Activated naive CD4-positive, alpha-beta T cell treated with Interleukin-2 at 50 U/mL for 16 hours (primary cell): Measurements from ENCODE around the gene DNAJC13.

Experiments
- DNase-seq: peaks from one replicate; pipeline ENCODE4 v3.0.0-alpha.2; 2020

The DNAJC13 gene

DNA sequence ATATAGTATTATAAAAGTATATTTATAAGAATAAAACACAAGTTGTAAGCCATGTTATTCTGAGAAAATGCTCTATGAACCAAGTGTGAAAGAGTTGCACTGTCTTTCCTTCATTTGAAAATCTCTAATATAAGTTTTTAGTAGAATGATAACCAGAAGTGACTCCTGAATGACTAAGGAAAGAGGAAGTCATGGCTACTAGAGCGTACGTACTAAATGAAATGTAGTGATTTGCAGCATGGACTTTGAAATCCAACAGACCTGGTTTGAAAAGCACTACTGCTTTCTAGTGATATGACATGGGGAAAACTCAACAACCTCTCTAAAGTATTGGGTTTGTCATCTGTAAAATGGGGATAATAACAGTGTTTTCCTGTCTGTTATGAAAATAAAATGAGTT, 10.3 kb upstream of the DNAJC13 start:
- DNase-seq, result no peak

DNA sequence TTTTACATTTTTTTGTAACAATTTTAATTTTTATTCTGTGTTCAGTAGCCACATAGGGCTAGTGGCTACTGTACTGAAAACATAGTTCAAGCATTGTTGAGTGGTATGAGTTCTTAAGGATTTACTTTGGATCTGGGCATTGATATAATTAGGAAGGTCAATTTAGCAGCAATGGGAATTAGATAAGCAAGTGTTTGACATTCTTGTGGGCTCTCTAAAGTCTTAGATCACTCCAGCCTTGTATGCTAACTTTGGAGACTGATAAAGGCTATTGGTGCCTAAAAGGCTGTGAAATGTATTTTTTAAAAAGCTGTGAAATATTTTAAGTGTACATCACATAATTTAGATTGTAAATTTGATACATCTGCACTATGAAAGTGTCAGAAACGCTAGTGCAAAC, 2.5 kb upstream of the DNAJC13 start:
- DNase-seq, result no peak

DNA sequence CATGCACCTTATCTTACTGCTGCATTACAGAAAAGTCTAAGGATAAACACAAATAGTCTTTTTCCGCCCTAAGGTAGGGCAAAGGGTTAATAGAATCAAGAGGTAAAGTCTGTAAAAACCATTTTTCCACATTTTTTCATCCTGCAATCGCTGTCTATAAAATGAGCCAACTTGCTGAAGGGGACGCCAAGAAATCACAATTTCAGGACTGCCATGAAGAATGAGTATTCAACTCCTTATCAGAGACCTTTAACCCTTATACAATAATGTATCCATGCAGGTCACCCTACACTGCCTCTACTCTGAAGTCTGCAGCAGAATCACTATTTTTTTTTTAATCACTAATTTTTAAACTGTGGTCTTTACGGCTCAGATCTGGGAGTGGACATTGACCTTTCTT, 1.1 kb upstream of the DNAJC13 start:
- no peak for DNase-seq

DNA sequence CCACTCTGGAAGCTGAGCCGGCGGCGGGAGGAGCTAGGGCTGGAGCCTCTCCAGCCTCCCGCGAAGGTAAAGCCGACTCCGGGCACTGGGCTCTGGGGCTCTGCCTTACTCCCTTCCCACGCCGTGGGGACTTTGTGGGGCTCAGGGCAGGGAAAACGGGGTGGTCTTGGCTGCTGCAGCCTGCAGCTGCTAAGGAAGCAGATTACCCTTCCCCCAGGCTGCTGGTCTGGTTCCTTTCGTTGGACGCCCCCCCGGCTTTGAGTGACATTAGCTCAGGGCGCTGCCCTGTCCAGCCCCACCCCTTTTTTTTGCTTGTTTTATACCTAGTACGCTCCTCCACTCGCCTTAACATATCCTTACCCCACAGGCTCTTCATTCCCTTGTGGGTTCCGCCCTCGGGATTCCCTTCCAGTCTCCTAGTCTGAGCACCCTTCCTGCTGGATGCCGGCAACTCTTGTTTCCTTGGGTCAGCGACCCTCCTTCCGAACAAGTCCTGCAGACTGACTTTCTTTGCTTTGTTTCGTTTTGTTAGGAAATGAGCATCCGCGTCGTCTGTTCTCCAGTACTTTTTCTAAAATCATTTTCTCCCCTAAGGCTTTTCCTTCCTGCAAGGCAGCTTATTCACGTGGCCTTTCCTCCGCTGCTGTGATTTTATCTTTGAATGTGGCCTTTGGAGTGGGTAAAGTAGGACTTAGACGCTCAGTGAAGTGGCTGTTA, 551 bp downstream of the DNAJC13 start:
- peak; percentile 55 for DNase-seq

DNA sequence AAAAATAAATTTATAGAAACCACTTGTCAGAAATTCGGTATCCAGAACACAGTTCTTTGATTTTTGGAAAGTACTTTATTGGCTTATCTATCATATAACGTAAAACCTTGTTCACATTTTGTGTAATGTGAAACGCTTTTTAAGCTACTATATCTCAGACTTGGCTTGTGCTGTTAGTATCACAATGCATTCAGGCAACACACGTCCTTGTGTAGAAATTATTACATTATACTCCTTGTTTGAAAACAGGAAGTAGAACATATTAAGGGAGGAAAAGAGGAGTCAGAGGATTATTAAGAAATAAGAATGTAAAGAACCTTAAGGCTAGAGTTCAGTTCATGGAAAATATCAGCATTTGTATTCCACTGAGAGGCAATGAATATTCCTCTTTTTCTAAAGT, 1.6 kb downstream of the DNAJC13 start:
- no peak for DNase-seq

DNA sequence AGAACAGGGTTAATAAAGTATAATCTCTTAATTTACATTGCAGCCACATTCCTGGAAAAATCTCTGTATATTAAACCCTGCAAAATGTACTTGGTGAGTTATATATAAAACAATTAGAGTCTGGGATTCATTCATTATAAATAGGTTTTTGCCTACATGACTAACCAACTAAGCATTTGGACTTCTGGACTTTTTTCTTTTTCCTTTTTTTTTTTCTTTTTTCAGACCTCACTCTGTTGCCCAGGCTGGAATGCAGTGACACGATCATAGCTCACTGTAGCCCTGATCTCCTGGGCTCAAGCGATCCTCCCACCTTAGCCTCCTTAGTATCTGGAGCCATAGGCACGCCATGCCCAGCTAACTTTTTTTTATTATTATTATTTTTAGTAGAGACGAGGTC, 4.5 kb downstream of the DNAJC13 start:
- no peak for DNase-seq

DNA sequence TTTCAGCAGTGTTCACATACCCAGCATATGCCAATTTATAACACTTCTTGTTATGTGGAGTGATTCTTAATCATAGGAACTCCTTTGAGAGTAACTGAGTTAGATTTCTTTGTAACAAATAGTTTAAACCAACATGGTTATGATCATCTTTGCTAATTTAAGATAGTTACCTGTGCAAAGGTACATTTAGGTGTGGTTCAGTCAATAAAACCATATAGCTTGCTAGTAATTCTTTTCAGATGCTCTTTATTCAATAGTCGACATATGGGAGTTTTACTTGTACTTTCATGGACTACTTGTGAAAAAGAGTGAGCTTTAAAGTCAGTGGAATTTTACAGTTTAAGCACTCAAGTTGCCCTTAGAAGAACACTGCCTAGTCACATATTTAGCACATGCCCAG, 5.2 kb downstream of the DNAJC13 start:
- DNase-seq, result no peak

DNA sequence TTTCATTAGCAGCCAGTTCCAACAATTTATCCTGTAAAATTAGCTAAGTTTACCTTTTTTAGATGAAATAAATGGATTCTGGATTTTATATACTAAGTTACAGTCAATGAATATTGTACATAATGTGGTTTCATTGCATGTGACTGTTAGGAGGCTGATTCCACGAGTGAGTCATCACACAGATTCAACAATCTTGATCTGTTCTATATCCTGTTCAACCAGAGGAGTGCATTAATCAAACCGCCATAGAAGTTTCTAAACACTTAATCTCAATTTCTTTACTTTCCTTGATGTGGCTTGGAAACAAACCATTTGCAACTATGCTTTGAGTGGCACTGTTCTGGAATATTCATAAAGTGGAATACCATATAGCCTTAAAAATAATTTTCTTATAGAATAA, 15.3 kb downstream of the DNAJC13 start:
- DNase-seq, result no peak

DNA sequence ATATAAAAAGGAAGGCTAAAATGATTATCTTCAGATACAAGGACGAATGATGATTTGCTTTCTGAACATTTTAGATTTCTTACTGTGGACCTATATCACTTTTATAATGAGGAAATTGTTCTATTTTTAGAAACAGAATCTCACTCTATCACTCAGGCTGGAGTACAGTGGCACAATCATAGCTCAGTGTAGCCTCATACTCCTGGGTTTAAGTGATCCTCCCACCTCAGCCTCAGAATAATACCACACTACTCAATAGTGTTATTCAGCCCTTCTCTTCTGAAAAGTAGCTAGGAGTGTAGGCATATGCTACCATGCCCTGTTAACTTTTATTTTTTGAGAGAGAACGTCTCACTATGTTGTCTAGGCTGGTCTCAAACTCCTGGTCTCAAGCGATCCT, 15.8 kb downstream of the DNAJC13 start:
- no peak for DNase-seq

DNA sequence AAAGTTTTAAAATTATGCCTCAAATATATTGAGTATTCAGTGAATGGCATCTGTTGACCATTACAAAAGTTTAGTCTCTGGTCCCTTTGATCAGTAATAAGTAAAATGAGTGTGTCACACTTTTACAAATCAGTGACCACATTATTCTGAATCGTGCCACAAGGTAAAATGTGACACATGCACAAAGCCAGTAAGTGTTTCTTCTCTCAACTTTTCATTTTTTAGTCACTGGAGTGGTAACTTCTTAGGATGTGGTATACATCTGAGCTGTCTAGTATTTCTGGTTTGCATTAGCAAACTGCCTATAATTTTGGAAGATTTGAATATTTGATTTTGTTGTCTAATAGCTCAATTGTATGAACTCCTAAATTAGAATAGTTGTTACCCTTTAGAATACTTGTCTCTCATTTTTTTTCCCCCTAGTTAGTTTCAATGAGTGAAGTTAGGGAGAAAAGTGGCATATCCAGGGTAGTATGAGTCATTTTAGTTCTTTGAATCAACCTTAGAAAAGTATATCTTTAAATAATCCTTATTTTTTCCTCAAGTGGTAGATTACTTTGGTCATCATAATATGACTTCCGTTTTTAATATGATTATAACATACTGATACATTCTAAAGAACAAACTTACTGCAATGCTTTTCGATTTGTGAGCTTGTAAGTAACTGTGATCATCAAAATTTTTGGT, 18.1 kb downstream of the DNAJC13 start:
- no peak for DNase-seq

DNA sequence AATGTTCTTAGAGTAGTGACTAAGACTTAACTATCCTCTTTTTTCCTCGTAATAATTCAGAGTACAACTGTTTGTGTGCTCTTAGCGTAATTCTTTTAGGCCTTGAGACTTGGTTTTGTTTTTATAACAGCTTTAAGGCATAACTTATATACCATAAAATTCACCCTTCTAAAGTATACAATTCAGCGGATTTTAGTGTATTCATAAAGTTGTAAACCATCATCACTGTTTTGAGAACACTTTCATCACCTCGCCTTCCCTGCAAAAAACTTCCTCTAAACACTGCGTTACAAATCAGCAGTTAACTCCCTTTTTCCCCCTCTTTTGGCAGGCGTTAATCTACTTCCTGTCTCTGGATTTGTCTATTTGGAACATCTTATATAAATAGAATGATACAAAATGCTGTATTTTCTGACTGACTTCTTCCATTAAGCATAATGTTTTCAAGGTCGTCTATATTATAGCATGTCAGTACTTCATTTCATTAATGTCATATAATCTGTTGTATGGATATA, 18.7 kb downstream of the DNAJC13 start:
- no peak for DNase-seq

DNA sequence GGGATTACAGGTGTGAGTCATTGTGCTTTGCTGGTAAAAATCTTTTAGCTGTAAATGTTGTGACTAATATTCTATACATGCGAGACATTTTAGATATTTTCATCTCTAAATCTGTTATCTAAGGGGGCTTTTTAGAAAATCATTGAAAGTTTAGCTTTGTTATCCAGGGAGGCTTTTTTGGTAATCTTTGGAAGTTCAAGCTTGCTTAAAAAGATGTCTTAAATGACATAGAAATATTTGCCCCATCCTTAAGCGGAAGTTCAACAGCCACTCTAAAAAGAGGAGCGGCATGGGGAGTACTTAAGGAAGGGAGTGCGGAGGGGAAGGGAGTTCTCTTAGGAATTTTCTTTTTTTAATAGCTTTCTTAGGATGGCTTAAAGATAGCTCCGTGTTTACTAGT, 26.1 kb downstream of the DNAJC13 start:
- no peak for DNase-seq

DNA sequence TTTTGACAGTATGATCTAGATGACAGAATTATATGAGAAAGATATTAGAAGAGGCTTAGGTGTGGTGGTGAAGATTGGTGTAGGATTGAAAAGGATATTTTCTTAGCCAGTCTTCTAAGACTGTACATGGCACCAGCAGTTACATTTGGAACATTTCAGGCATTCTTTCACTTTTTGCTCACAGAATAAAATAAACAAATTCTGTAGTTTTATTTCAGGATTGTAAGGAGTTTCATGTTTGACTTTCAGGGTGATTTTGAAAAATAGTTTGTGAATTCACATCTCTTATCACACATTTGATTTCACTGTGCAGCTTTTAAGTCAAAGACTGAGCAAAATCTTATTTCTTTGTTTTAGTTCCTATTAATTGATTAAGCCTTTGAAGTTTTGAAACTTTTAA, 27.1 kb downstream of the DNAJC13 start:
- DNase-seq, result no peak

DNA sequence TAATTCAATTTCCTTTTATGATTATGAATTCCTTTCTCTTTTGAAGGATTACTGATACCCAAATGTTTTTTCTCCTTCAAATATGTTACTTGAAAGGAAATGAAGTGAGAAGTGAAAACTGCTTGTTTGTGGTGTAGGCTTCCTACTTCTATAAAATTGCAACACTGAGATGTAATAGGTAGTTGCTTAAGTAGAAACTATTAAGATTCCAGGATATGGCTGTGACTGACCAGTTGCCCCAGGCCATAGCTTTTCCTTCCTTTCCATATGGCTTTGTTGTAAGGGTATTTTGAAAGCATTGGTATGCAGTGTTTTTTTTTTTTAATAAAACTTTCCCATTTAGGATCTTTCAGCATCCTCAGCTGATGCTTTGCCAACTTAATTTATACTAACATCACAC, 28.5 kb downstream of the DNAJC13 start:
- no peak for DNase-seq

DNA sequence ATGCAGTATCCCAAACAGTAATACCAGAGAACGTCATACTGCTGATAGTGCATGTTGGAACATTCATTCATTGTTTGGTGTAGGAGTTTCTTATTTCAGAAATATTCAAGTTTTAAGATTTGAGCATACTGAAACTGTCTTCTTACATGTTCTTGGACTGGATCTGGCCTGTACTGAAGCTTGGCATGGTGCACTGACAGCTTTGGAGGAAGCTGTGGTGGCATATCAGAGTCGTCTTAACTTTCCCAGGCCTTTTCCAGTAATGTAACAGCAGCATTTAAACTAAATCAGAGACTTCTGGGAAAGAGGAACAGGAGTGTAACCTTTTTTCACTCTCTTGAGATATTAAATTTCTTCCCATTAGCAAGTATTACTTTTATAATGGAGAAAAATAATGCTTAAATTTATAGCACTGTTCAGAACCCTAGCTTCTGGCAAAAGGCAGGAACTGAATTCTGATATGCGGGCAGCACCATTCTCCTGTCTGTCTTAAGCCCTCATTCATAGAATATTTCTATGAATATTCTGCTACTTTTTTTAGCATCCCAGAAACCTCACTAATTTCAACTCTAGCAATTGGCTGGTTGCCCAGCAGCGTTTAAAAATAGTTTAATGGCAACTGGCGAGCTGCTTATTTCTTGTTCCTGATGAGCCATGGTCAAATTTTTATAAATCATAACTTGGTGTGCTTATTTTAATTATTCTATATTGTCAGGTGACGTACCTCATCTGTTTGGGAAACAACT, 31.1 kb downstream of the DNAJC13 start:
- no peak for DNase-seq

DNA sequence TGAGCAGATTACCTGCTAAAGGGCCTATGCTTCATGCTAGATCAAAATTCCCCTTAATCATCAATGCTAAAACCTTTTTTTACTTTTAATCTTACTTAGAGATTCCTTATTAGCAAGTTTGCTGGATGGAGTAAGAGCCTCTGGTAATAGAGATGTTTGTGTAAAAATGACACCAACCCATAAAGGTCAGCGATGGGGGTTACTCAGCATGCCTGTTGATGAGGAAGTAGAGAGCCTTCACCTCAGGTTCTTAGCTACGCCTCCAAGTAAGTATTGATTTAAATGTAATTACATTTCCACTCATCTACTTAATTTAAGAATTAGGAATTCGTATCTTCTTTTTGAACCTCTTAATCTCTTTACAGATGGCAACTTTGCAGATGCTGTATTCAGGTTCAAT, 38.8 kb downstream of the DNAJC13 start:
- DNase-seq, result no peak

DNA sequence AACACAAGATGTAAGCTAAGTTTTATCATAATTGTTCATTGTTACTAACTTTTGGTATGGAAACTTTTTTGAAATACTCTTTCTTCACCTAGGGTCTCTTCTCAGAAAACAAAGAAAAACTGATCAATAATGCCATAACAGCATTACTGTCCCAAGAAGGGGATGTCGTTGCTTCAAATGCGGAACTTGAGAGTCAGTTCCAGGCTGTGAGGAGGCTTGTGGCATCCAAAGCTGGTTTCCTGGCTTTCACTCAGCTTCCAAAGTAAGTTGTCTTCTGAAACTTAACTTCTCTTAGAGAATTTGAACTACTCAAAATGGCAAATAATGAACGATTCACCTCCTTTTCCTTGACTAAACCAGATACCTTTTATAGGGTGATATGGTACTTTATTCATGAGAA, 39.3 kb downstream of the DNAJC13 start:
- no peak for DNase-seq

DNA sequence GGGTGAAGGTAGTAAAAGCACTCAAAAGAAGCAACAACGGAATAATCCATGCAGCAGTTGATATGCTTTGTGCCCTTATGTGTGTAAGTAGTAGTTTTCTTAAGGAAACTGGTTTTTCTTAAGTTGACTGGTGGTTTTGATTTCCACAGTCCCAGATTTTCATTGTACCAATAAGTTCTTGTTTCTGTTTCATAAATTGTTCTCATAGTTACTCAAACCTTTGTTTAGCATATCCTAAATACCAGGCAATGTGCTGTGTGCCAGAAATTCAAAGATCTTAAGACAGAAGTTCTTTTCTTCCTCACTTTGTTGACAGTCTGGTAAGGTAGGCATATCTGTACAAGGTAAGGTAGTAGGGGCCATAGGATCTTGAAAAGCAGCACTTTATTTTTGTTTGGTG, 40.0 kb downstream of the DNAJC13 start:
- DNase-seq, result no peak

DNA sequence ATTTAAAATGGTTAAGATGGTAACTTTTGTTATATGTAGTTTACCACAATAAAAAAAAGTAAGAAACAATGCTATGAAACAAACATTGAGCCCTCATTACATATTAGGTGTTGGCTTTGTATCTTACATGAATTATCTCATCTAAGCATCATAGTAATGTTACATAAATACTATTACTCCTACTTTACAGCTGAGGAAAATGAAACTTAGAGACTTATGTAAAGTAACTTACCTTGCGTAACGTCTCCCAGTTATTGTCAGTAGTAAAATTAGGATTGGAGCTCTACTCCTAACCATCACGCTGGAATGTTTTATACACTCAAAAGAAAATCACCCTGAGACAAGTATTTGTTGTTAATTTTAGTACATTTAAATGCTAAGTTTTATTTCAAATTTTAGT, 42.2 kb downstream of the DNAJC13 start:
- DNase-seq, result no peak

DNA sequence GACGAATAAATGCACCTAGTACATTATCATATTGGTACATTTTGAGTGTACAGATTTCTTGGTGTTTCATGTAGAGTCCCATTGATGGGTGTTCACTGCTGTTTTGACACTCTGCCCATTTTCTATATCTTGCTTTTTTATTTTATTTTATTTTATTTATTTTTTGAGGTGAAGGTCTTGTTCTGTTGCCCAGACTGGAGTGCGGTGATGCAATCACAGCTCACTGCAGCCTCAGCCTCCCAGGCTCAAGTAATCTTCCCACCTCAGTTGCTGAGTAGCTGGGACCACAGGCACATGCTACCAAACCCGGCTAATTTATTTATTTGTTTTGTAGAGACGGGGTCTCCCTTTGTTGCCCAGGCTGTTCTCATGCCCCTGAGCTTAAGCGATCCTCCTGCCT, 44.2 kb downstream of the DNAJC13 start:
- DNase-seq, result no peak

DNA sequence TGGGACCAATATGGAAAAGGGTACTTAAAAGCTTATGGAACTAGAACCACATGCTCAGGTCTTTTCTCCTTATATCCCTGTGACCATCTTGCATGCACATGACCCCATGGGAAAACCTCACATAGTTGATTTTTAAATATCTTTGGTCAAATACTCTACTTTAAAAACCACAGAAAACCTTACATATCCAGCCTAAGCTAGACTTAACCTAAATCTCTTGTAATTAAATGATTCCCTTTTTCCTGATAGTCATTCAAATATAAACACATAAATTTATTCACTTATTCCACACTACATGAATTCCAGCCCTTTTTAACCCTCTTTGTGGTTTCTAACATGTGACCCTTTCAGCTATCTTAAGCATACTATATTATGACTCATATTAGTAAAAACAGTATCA, 46.8 kb downstream of the DNAJC13 start:
- DNase-seq, result no peak

DNA sequence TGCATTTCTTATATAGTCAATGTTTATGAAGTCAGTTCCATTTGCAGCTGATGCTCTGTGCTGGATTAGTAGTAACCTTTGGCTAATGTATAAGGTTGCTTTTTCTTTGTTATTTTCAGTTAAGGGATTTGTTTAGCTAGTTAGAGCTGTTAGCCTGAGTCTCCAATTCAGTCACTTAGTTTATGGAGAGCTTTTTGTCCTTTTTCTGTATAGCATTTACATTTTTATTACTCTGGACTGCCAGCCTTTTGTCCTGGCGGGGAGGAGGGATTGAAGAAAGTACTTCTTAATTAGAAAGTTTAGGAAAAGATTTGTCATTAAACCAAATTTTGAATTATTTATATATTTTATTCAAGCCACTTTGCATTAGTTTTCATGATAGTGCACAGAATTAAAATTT, 52.0 kb downstream of the DNAJC13 start:
- DNase-seq, result no peak

DNA sequence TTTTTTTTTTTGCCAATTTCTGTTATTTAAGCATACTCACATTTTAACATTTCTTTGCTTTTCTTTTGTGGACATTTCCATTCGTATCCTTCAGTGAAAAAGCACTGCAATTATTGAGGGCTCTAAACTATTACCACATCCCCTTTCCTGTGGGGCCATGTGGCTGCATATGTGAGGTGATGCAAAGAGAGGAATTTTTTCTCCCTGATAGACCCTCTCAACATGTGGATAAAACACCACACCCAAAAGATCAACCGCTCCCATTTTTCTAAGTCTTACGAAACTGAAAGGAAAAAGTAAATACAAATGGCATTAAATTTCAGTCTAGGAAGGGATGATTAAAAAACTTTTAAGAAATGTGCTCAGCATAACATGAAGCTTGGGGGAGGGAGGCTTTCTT, 68.8 kb downstream of the DNAJC13 start:
- no peak for DNase-seq

DNA sequence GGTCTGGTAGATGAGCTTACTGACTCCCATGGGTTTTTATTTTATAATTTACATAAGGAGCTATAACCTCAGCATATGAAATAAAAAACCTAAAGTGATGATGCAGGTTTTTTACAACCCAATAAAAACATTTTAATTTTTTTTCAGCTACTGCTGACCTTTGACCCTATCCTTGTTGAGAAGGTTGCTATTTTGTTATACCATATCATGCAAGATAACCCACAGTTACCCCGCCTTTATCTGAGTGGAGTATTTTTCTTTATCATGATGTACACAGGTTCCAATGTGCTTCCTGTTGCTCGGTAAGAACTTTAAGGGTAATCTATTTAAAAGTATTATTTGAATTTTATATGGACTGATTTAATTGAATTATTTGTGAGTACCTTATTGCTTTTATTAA, 70.8 kb downstream of the DNAJC13 start:
- no peak for DNase-seq
